HepG2 (cell line): ENCODE measurements around the gene ST6GALNAC4. TPM values are rescaled to one million over a fixed set of nuclear protein-coding genes. Genes with fewer than 3 reads are reported as not detected.
A peak's percentile ranks its signal among the peaks of the same experiment; 100 is the strongest.

Experiments
- ELF4 ChIP-seq: sonication (generic); formaldehyde crosslinking; IDR thresholded peaks from 2 replicates; pipeline ENCODE4 v1.5.0; 2020; ENCODE audit warnings: missing genetic modification reagents, mild to moderate bottlenecking, moderate library complexity, borderline replicate concordance
- GLI4 ChIP-seq: sonication (generic); formaldehyde crosslinking; IDR thresholded peaks from 2 replicates; pipeline ENCODE4 v1.5.1; 2020; ENCODE audit warnings: missing genetic modification reagents, mild to moderate bottlenecking, moderate library complexity, borderline replicate concordance
- HBP1 ChIP-seq: IDR thresholded peaks from 2 replicates; pipeline ENCODE4 v1.6.1; 2016; ENCODE audit warnings: low read depth, control low read depth
- MBNL3 ChIP-seq: fragments of 250-450 bp; sonication (Bioruptor Pico); conservative IDR thresholded peaks from 2 replicates; pipeline ENCODE4 v1.8.0; 2022; ENCODE audit warnings: mild to moderate bottlenecking, inconsistent platforms
- MTA1 ChIP-seq: sonication (generic); formaldehyde crosslinking; IDR thresholded peaks from 2 replicates; pipeline ENCODE4 v1.4.0; 2020; ENCODE audit warnings: missing genetic modification reagents, mild to moderate bottlenecking, borderline replicate concordance
- NPAS2 ChIP-seq: sonication (generic); formaldehyde crosslinking; IDR thresholded peaks from 2 replicates; pipeline ENCODE4 v1.8.0; 2022; ENCODE audit warnings: mild to moderate bottlenecking, missing genetic modification reagents, borderline replicate concordance
- PTBP1 ChIP-seq: fragments of 200-400 bp; formaldehyde crosslinking; IDR thresholded peaks from 2 replicates; pipeline ENCODE4 v1.6.1; 2018; ENCODE audit warnings: low read length, low read depth; ENCODE audit not compliant: poor library complexity, severe bottlenecking
- REPIN1 ChIP-seq: sonication (generic); formaldehyde crosslinking; IDR thresholded peaks from 2 replicates; pipeline ENCODE4 v1.8.0; 2022; ENCODE audit warnings: missing genetic modification reagents, low read depth, mild to moderate bottlenecking, borderline replicate concordance
- TAF15 ChIP-seq: fragments of 200-400 bp; formaldehyde crosslinking; IDR thresholded peaks from one replicate; pipeline ENCODE4 v1.6.1; 2018; ENCODE audit warnings: mild to moderate bottlenecking, low read depth, low read length; ENCODE audit not compliant: poor library complexity, severe bottlenecking
- ZFP36L2 ChIP-seq: sonication (generic); formaldehyde crosslinking; IDR thresholded peaks from 2 replicates; pipeline ENCODE4 v1.4.0; 2020; ENCODE audit warnings: missing genetic modification reagents
- ZNF232 ChIP-seq: sonication (generic); formaldehyde crosslinking; IDR thresholded peaks from 2 replicates; pipeline ENCODE4 v1.4.0; 2020; ENCODE audit warnings: missing genetic modification reagents, borderline replicate concordance
- ZNF446 ChIP-seq: sonication (generic); formaldehyde crosslinking; IDR thresholded peaks from 2 replicates; pipeline ENCODE4 v1.5.0; 2020; ENCODE audit warnings: mild to moderate bottlenecking, missing genetic modification reagents
- ZNF484 ChIP-seq: sonication (generic); formaldehyde crosslinking; IDR thresholded peaks from 2 replicates; pipeline ENCODE4 v1.5.1; 2020; ENCODE audit warnings: mild to moderate bottlenecking, low read depth, missing genetic modification reagents, borderline replicate concordance
- ZNF598 ChIP-seq: sonication (generic); formaldehyde crosslinking; IDR thresholded peaks from 2 replicates; pipeline ENCODE4 v1.5.1; 2020; ENCODE audit warnings: mild to moderate bottlenecking, missing genetic modification reagents, borderline replicate concordance
- ZNF775 ChIP-seq: sonication (generic); formaldehyde crosslinking; IDR thresholded peaks from 2 replicates; pipeline ENCODE4 v1.4.0; 2020; ENCODE audit warnings: missing genetic modification reagents, mild to moderate bottlenecking, moderate library complexity, borderline replicate concordance
- polyA plus RNA-seq, 8 experiments: library from polyadenylated mRNA; depleted of rRNA in 3 of 8; stranded (reverse) in 7 of 8; unstranded in 1 of 8; fragments of >200 nt; fragmentation: Illumina TruSeq in 4 of 8; extraction: Trizol in 4 of 8; gene quantifications; 2 replicates each; pipeline versions ENCODE4 v1.2.1 to v1.2.3, GENCODE V29; 2011 to 2016; ENCODE audit warnings: low read depth in 4 of 8, missing spikeins in 1 of 8, mixed read lengths in 1 of 8; ENCODE audit not compliant: insufficient read depth in 1 of 8
- total RNA-seq, 5 experiments: library from RNA; depleted of rRNA; stranded (reverse); fragments of >200 nt; fragmentation: Illumina TruSeq; extraction: Trizol; gene quantifications; 2 replicates each; pipeline ENCODE4 v1.2.3, GENCODE V29; 2016; ENCODE audit warnings: low read depth in 1 of 5
- TF ChIP-seq, protein P1 (sequence below): IDR thresholded peaks from 2 replicates; pipeline ENCODE4 v1.6.1; 2018; ENCODE audit warnings: missing genetic modification reagents
- TF ChIP-seq, protein P2 (sequence below): sonication (generic); formaldehyde crosslinking; conservative IDR thresholded peaks from 2 replicates; pipeline ENCODE4 v1.4.0; 2020; ENCODE audit warnings: missing genetic modification reagents
- TF ChIP-seq, protein P3 (sequence below): sonication (generic); formaldehyde crosslinking; IDR thresholded peaks from 2 replicates; pipeline ENCODE4 v1.5.0; 2020; ENCODE audit warnings: mild to moderate bottlenecking, missing genetic modification reagents
- TF ChIP-seq, protein P4 (sequence below): sonication (generic); formaldehyde crosslinking; IDR thresholded peaks from 2 replicates; pipeline ENCODE4 v1.5.0; 2020; ENCODE audit warnings: missing genetic modification reagents, mild to moderate bottlenecking, borderline replicate concordance

The ST6GALNAC4 gene
- total and polyA plus RNA-seq, 2 of the 13 experiments (the other 11 are each of a cell fraction or from before 2014, with no cell fraction given) = 18.8 to 27.7 TPM

DNA sequence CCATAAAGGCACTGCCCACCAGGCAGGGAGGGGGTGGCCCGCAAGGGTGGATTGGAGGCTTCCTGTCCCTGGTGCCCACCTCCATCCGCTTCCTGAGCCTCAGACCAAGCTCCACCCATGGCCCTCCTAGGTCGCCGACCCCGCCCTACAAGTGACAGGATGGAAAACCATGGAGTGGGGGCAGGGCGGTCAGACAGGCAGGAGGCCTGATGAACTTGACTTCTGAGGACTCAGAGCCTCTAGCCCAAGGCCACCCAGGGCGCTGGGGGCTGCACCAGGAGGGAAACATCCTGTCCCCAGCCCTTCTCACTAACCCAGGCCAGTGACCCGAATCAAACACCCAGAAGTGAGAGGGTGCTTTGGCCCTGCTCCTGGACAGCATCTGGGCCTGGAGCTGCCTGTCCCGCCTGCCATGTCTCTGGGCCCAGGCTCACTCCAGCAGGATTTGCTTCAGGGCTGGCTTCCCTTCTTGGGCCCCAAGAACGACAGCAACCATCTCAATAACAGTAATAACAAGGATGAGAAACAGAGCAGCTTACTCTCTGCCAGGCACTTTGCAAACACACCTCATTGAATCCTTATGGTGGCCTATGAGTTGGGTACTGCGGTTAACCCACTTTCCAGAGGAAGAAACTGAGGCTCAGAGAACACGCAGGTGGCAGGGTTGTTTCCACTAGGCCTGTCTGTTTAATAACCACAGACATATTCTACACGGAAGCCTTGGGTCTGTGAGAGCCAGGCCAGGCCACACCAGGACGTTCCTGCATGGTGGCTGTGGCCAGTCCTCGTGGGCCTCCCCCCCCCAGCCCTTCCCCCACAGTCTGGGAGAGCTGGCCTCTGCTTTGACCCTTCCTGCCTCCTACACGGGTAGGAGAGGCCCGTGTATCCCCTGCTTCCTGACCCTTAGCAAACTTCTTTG is 13.0 kb downstream of the ST6GALNAC4 start (continued):
- 0 out of 2 replicates have a peak, but pooled peaks have one; percentile 29 for TF ChIP-seq HBP1 (CRISPR knock-in tag)
- no peak for TF ChIP-seq ZNF446 (CRISPR knock-in tag)
- TF ChIP-seq REPIN1 (CRISPR knock-in tag) = peak; percentile 53; the same call in 1 of the 2 replicates
- TF ChIP-seq ELF4 (CRISPR knock-in tag) = no peak
- TF ChIP-seq, protein P1, sequence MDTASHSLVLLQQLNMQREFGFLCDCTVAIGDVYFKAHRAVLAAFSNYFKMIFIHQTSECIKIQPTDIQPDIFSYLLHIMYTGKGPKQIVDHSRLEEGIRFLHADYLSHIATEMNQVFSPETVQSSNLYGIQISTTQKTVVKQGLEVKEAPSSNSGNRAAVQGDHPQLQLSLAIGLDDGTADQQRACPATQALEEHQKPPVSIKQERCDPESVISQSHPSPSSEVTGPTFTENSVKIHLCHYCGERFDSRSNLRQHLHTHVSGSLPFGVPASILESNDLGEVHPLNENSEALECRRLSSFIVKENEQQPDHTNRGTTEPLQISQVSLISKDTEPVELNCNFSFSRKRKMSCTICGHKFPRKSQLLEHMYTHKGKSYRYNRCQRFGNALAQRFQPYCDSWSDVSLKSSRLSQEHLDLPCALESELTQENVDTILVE (CRISPR knock-in tag) = peak; percentile 53; the same call in 1 of the 2 replicates
- TF ChIP-seq GLI4 (CRISPR knock-in tag) = no peak
- TF ChIP-seq ZNF775 (CRISPR knock-in tag) = no peak
- TF ChIP-seq ZNF232 (CRISPR knock-in tag) = peak; percentile 58; the same call in 1 of the 2 replicates
- TF ChIP-seq PTBP1 = no peak
- no peak for TF ChIP-seq TAF15
- TF ChIP-seq MTA1 (CRISPR knock-in tag) = peak; percentile 45; the same call in 1 of the 2 replicates
- TF ChIP-seq ZFP36L2 (CRISPR knock-in tag) = no peak
- TF ChIP-seq ZNF484 (CRISPR knock-in tag) = no peak
- TF ChIP-seq, protein P2, sequence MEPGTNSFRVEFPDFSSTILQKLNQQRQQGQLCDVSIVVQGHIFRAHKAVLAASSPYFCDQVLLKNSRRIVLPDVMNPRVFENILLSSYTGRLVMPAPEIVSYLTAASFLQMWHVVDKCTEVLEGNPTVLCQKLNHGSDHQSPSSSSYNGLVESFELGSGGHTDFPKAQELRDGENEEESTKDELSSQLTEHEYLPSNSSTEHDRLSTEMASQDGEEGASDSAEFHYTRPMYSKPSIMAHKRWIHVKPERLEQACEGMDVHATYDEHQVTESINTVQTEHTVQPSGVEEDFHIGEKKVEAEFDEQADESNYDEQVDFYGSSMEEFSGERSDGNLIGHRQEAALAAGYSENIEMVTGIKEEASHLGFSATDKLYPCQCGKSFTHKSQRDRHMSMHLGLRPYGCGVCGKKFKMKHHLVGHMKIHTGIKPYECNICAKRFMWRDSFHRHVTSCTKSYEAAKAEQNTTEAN = 0 out of 2 replicates have a peak, but pooled peaks have one; percentile 19
- no peak for TF ChIP-seq ZNF598 (CRISPR knock-in tag)
- TF ChIP-seq, protein P3, sequence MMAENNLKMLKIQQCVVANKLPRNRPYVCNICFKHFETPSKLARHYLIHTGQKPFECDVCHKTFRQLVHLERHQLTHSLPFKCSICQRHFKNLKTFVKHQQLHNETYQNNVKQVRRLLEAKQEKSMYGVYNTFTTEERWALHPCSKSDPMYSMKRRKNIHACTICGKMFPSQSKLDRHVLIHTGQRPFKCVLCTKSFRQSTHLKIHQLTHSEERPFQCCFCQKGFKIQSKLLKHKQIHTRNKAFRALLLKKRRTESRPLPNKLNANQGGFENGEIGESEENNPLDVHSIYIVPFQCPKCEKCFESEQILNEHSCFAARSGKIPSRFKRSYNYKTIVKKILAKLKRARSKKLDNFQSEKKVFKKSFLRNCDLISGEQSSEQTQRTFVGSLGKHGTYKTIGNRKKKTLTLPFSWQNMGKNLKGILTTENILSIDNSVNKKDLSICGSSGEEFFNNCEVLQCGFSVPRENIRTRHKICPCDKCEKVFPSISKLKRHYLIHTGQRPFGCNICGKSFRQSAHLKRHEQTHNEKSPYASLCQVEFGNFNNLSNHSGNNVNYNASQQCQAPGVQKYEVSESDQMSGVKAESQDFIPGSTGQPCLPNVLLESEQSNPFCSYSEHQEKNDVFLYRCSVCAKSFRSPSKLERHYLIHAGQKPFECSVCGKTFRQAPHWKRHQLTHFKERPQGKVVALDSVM = no peak
- TF ChIP-seq MBNL3 = no peak
- no peak for TF ChIP-seq NPAS2 (CRISPR knock-in tag)
- TF ChIP-seq, protein P4, sequence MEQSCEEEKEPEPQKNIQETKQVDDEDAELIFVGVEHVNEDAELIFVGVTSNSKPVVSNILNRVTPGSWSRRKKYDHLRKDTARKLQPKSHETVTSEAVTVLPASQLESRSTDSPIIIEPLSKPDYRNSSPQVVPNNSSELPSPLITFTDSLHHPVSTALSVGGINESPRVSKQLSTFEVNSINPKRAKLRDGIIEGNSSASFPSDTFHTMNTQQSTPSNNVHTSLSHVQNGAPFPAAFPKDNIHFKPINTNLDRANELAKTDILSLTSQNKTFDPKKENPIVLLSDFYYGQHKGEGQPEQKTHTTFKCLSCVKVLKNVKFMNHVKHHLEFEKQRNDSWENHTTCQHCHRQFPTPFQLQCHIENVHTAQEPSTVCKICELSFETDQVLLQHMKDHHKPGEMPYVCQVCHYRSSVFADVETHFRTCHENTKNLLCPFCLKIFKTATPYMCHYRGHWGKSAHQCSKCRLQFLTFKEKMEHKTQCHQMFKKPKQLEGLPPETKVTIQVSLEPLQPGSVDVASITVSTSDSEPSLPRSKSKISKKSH (CRISPR knock-in tag) = no peak; the same call in 1 of the 2 replicates
